Skeletal muscle cell (primary cell): Measurements from ENCODE around the gene SPIN3.
"Not testable (repeated sequence)": the region's sequence is repeated elsewhere in the genome, so short reads cannot be mapped to it uniquely, and the experiment has no call there.

Source experiments
- DNase-seq: peaks from one replicate; pipeline ENCODE4 v3.0.0-alpha.2; 2010; ENCODE audit warnings: low read depth
- H3K4me3 ChIP-seq: 2 replicates; pipeline ENCODE4 v1.5.1; 2011; ENCODE audit warnings: low read depth, mild to moderate bottlenecking, control low read depth, low read length, moderate library complexity

SPIN3 gene

GRCh38 chrX:56995271-56995994 is at the start of gene SPIN3:
SPIN3 (minus strand) TSS chrX:56995541; CDS start chrX:56994947, 594 bp downstream.
- DNase-seq: no peak
- H3K4me3 ChIP-seq: peak within 1 kb of the TSS; percentile 63

GRCh38 chrX:57044245-57044644 is 48.9 kb upstream of the SPIN3 start:
- no peak for DNase-seq
- H3K4me3 ChIP-seq: no peak overlapping the region

GRCh38 chrX:57037265-57037664 is 41.9 kb upstream of the SPIN3 start:
- H3K4me3 ChIP-seq, DNase-seq: not testable (repeated sequence)

GRCh38 chrX:56994375-56995270 is 718 bp downstream of the SPIN3 start:
- peak overlapping the region; percentile 63 for H3K4me3 ChIP-seq
- DNase-seq: no peak

GRCh38 chrX:56987741-56988140 is 7.6 kb downstream of the SPIN3 start:
- no peak overlapping the region for H3K4me3 ChIP-seq
- DNase-seq: no peak

GRCh38 chrX:56986138-56986537 is 9.2 kb downstream of the SPIN3 start:
- DNase-seq: no peak
- H3K4me3 ChIP-seq: no peak overlapping the region

- DNase-seq: no peak
Measured at GRCh38 chrX:56978172-56978571, 17.2 kb downstream of the SPIN3 start.

GRCh38 chrX:56975611-56976010 is 19.7 kb downstream of the SPIN3 start:
- no peak for DNase-seq

More at GRCh38 chrX:56978172-56978571, 17.2 kb downstream of the SPIN3 start:
- H3K4me3 ChIP-seq: no peak overlapping the region

GRCh38 chrX:56974408-56974807 is 20.9 kb downstream of the SPIN3 start:
- H3K4me3 ChIP-seq: no peak overlapping the region
- no peak for DNase-seq

More at GRCh38 chrX:56975611-56976010, 19.7 kb downstream of the SPIN3 start:
- H3K4me3 ChIP-seq: no peak overlapping the region

- H3K4me3 ChIP-seq: no peak overlapping the region
- DNase-seq: no peak
Measured at GRCh38 chrX:56969559-56969958, 25.8 kb downstream of the SPIN3 start.

- no peak overlapping the region for H3K4me3 ChIP-seq
- no peak for DNase-seq
Measured at GRCh38 chrX:56968980-56969379, 26.4 kb downstream of the SPIN3 start.

GRCh38 chrX:56963377-56963776 is 32.0 kb downstream of the SPIN3 start:
- no peak overlapping the region for H3K4me3 ChIP-seq
- DNase-seq: no peak

- no peak for DNase-seq
Measured at GRCh38 chrX:56947699-56948098, 47.6 kb downstream of the SPIN3 start.

GRCh38 chrX:56946201-56946600 is 49.1 kb downstream of the SPIN3 start:
- H3K4me3 ChIP-seq: not testable (repeated sequence)
- DNase-seq: peak; percentile 39

More at GRCh38 chrX:56947699-56948098, 47.6 kb downstream of the SPIN3 start:
- no peak overlapping the region for H3K4me3 ChIP-seq

GRCh38 chrX:56945226-56945625 is 50.1 kb downstream of the SPIN3 start:
- DNase-seq: not testable (repeated sequence)

GRCh38 chrX:56943264-56943663 is 52.1 kb downstream of the SPIN3 start:
- no peak for DNase-seq
- H3K4me3 ChIP-seq: no peak overlapping the region

More at GRCh38 chrX:56945226-56945625, 50.1 kb downstream of the SPIN3 start:
- not testable (repeated sequence) for H3K4me3 ChIP-seq
